Measurements from ENCODE around the gene ASB10.

Gene ASB10

DNA sequence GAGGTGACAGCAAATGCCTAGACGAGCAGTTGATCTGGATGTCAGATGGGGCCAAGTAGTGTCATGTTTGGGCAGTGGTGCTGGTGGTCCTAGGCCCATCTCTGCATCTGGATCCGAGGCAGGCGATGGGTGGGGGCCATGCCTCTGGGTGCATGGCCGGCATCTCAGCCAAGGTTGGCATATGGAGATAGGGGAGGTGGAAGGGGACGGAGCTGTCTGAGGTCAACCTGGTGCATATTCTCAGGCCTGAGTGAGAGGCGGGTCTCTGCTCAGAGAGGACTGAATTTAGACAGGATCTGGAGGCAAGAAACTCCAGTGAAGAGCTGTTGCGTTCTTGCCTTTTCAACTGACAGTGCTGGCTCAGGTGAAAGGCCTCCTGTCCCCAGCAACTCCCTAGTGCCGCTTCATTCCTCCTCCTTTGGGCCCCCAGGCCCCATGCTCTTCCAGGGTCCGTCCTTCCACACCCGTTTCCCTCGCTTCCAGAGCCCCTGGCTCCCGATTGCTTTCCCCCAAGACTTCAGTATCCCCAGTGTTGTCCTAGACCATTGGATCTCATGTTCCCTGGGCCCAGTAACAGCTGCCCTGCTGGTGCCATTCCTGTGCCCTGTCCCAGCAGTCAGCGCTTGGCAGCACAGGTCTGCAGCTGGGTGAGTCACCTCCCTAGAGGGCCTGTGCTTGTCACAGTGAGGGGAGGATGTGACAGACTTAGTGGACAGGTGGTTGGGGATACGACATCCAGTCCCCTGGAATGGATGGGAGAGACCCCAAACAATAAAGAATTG, 52.1 kb downstream of the ASB10 start:
- no peak for DNase-seq

DNA sequence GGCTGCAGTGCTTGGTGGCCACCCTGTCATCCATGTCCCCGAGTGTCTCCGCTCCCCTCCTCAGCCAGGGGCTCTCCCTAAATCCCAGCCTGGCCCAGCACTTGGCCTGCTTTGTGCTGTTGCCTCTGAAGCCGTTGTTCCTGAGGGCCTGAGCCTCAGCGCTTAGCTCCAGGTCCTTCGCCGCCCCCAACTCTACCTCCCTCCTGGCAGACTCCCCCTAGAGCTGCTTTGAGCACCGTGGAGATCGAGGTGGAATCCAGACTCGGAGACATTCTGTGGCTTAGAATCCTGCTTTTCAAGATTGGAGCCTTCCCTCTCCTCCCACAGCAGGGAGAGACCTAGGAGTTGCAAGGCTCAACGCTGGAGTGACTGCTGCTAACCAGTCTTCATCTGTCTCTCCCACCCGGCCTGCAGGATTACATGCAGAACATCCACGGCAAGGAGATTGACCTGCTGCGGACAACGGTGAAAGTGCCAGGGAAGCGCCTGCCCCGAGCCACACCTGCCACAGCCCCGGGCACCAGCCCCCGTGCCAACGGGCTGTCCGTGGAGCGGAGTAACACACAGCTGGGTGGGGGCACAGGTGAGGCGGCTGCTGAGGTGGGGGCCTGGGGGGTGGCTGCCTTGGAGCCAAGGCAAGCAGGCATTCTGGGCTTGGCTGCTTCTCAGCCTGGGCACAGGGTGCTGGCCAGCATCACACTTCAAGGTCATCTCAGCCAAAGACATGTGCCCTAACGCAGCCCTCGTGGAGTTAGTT, 52.9 kb downstream of the ASB10 start:
- DNase-seq: no peak

DNA sequence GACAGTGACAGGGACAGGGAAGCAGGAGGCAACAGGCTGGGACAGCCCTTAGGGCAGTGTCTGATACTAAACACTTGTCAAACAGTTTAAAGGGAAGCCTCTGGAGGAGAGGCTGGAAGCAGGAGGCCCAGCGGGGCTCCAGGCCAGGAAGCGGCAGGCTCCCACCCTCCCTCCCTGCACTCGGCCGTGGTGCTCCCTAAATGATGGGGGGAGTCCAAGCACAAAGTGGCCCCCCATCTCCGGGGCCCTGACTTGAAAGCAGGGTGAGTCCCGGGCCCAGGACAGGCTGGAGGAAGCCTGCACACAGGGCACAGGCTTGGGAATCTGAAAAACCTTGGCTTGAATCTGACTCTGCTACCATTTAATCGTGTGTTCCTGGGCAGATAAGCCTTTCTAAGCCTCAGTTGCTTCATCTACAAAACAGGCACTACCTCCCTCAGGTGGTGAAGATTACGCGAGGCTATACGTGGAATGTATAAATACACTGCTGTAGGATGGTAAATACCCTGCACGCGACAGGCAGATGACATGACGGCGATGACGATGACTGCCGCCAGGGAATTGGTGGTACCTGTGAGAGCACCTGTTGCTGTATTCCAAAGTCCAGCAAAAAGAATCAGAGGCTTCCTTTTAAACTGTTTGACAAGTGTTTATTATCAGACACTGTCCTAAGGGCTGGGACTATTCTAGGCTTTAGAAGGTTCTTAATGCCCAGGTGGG, 53.6 kb downstream of the ASB10 start:
- no peak for DNase-seq

DNA sequence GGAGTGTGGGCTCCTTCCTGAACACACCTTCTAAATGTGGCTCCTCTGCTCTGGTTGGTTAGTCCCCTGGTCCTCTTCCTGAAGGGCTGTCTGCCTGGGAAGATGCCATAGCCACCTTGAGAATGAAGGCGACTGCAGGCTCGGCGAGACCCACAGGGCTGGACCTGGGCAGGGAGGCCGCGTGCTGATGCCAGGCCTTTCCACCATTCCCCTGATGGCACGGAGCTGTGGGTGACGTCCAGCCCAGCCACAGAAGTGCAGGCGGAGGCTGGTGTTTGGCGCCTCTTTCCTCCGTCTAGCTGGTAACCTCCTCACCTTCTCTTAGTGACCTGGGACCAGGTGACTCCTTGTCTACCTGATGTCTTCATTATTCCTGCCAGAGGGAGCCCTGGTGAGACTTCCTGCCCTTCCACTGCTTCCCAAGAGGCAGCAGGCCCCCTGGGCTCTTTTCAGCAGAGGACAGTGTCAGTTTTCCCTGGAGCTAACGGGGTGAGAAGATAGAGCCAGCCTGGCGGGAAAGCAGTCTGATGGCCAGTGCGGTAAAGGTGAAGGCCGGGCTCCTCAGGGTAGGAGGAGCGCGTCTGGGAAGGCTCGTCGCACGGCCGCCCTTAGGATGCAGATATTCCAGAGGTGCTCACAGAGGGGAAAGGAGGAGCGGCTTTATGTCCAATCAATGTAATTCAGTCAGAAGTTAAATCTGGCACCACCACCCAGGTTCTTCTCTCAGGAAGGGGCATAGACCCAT, 54.4 kb downstream of the ASB10 start:
- DNase-seq: no peak

DNA sequence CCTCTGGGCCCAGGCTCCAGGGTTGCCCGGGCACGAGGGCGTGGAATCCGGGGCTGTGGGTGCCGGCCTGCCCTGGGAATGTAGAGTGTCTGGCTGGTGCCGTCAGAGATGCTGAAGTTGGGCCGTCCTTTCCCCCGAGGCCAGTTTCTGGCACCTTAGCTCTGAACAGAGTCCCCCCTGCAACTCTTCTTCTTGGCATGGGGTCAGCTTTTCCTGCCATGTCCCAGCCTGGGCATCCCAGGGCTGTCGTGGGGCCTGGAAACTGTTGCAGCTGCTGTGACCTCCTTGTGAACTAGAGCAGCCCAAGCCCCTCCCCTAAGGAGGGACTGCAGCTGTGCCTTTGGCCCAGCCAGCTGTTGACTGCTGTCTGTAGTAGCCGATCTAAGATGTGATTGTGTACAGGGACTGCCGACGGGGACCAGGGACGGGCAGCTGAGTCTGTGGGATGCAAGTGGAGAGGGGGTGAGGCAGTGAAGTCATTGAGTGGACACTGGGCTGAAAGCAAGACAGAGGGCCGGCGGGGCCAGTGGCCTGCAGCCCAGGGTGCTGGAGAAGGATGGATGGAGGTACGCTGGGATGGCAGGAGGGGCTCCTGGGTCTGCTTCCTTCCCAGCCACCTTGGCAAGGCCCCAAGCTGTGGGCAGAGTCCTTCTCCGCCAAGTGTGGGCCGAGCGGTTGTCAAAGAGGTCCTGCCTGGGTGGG, 55.3 kb downstream of the ASB10 start:
- DNase-seq: no peak

DNA sequence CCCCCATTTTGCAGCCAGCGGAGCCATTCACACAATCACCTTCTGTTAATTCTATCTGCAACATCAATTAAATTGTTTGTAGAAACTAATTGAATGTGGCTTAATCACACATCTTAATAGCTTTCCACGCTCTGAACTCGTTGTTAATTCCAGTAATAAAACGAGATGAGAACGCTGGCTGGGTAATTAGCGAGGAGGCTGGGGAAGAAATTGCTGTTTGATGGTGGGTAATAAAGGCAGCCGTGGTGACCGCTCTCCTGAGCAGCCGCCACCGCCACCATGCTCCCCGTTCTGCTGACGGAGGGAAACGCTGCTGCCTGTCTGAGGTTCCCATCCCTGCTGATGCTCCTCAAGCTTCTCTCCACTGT, 55.8 kb downstream of the ASB10 start:
- no peak for DNase-seq

DNA sequence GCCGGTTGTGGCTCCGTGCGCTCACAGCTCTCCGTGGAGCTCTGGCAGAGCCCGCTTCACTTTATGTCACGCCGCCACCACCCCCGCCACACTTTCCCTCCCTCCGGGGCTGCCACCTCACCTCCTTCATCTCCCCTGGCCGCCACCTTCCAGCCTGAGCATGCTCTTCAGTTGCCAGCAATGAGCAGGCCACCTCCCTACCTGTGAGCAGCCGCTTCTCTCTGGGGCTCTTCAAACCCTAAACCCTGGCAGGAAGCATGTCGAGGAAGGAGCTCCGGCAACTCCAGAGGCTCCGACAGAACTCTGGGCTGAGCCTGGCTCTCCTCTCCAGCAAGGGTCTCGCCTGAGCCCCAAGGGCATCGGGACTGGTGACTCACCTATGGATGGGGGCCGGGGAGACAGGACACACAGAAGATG, 56.3 kb downstream of the ASB10 start:
- no peak for DNase-seq

DNA sequence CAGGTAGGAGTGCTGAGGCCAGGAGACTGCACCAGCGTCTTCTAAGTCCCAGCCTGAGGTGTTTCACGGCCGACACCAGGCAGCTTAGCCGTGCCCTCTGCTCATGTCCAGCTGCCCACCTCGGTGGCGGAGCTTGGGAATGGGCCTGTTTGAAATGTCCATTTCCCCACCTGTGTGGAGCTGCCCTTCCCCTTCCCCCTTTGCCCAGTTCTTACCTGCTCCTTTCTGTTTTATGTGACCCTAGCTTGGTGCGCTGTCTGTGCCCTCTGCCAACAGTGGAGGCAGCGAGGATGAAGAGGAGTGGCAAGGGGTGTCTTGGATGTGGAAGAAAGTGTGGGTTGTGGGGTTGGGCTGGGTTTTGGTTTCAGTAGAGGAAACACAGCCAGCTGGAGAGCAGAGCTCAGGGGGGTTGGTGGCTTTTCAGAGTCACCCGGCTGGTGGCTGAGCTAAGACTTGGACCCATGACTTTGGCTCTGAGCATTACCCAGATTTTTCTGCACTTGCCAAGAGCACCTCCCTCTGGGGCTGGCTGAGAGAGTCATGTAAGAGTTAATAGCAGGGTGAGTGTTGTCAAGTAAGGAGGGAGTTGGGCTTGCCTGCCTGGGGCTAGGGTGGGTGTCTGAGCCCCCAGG, 57.0 kb downstream of the ASB10 start:
- DNase-seq: no peak

DNA sequence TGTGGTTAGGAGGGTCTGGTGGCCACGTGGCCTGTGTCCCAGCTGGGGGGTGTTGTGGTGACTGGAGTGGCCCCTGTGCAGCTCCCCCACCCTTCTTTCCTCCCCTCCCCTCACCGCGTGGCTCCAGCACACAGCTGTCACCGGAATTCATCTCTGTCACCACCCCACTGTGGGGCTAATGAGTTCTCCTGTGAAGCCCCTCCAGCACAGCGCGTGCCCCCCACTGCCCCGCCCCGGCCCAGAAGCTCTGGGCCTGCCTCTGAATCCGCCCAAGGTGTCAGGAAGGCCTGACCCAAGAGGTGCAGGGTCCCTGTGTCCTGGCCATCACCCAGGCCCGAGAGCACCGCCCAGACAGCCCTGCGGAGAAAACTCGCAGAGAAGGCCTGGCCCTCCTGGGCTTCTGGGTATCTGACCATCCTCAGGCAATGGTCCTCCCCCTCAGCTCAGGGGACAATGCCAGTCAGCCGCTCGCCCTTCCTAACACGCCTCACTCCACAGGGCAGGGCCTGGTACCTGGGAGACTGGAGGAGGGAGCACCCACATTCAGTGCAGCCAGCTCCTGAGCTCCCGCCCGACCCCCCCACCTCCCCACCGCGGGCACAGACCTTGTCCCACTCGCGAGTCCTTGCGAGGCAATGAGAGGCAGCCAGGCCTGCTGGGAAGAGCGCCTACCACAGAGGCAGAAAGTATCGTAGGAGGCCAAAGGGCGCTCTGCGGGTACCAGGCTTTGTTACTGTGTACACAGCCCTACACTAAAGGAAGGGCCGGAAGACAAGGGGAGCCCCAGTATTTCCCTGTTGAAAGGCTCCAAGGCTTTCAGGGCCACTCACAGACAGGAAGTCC, 57.7 kb downstream of the ASB10 start:
- DNase-seq: no peak

DNA sequence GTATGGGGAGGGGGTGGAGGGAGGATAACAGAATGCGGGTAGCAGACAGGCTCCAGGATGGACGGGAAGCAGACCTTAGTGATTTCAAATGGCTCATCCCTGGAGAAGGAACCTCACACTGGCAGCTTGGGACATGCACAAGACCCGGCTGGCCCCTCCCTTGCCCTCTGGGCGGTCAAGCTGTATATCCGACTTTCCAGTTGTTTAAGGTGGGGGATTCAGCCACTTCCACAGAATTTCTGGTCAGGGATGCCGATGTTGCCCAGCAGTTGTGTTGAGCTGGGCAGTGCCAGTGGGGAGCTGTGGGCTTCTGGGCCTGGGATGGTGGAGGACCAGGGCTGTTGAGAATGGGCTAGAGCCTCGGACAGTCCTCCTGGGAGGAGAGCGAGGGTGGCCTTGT, 58.3 kb downstream of the ASB10 start:
- DNase-seq: no peak

DNA sequence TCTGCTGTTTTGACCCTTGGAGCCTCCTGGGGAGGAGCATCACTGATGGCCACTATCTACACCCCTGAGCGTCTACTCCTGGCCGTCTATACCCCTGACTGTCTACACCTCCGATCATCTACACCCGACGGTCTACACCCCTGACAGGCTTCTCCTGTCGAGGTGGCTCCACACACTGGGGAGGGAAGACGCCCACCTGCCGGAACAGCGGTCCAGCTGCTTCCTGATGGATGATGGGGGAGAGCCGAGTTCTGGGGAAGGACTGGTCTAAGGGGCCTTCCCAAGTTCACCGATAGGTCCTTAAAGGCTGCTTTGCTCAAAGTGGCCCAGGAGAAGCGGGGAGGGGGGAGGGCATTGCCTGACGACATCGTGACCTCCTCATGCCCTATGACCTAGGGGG, 58.9 kb downstream of the ASB10 start:
- DNase-seq: no peak

DNA sequence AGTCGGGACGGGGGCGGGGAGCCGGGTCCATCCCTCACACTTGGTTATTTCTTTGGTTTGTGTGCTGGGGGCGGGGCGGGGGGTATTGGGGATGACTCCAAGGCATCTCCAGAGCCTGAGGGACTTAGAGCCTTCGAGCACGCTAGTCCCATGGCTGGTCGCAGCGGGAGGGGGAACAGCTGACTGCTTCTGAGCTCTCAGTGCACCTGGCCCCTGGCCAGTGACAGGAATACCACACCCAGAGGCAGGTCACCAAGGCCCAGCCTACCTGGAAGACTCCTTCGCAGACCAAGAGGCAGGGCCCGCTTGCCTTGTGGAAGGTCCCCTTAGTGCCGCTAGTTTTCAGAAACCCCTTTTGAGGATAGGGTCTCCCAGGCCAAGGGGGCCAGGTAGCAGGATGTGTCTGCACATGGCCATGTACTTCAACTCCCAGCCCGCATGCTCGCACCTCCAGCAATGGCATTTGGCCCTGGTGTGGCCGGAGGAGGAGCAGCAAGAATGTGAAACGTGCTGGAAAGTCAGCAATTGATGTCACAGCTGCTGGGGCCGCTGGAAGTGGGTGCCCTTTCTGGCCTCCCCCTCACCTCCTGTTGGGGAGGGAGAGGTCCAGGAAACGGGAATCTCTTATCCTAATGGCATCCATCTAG, 60.4 kb downstream of the ASB10 start:
- DNase-seq: no peak

DNA sequence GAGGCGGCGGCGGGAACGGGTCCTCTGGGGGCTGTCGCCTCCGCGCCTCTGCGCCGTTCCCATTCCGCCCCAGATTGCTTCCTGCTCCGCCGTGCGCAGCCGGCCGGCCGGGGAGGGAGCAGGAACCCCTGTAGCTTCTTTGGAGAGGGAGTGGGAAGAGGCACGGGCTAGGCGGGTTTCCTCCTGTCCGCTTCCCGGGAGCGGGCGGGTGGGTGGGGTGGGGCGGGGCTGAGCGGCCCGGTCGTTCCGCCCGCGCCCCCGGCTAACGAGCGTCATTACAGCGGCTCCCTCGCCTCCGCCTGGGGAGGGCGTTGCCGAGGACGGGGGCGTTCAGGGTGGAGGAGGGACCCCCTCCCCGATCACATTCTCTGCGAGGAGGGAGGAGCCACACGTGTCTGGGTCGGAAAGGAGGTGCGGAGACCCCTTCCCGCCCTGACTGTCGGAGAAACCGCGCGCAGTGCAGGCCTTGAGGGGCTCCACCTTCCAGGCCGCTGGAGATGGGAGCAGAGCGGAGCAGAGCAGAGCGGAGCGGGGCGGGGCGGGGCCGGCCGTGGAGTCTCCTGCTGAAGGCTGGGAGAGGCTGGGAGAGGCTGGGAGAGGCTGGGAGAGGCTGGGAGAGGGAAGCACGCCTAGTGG, 61.1 kb downstream of the ASB10 start:
- no peak for DNase-seq
